Ureter (tissue), 1 donor: ENCODE data around the gene LCMT1. TPM values are rescaled to one million over a fixed set of nuclear protein-coding genes. Genes with fewer than 3 reads are reported as not detected.

Experiments used
- DNase-seq: peaks from one replicate; pipeline ENCODE4 v3.0.0-alpha.2; 2020; ENCODE audit warnings: low spot score
- total RNA-seq: library from RNA; stranded (reverse); gene quantifications from one replicate; pipeline ENCODE4 v1.2.4, GENCODE V29; 2023
- donor health status: DM: yes; HTN: yes; CAD: no.

Gene LCMT1
- total RNA-seq, 1 donor from 2014 or later = 40.1 TPM

DNA sequence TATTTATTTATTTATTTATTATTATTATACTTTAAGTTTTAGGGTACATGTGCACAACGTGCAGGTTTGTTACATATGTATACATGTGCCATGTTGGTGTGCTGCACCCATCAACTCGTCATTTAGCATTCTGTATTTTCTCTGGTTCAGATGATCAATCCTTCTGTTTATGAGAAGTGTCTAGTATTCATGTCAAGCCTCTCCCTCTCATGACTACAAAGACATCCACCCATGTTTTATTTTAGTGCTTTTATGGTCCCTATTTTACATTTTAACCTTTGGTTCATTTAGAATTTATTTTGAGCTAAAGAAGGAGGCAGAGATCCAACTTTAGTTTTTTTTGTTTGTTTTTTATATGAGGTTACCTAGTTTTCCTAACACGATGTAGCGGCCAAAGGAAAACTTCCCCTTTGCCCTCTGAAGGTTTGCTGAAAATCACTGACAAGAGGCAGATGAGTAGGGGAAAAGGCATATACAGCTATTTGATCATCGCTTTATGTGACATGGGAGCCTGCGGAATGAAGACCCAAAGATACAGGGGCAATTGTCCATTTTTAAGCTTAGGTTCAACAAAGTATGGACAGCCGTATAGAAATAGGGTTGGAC is 82.8 kb downstream of the LCMT1 start:
- DNase-seq = no peak

DNA sequence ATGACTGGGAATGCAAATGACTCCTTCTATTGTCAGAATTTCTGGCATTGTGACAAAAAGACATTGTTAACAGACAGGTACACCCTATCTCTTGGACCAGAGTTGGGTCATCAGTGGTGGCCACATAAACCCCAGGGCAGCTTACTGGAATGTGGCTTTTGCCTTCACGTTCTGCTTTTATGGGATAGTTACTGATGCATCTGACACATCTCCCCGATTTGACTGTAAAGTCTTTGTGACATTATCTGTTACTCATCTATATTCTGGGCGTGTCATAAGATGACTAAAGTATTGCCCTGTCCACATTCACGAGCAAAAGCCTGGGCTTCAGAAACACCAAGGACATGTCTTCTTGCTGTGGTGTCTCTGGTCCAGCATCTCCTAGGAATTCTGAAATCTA is 86.5 kb downstream of the LCMT1 start:
- no peak for DNase-seq

DNA sequence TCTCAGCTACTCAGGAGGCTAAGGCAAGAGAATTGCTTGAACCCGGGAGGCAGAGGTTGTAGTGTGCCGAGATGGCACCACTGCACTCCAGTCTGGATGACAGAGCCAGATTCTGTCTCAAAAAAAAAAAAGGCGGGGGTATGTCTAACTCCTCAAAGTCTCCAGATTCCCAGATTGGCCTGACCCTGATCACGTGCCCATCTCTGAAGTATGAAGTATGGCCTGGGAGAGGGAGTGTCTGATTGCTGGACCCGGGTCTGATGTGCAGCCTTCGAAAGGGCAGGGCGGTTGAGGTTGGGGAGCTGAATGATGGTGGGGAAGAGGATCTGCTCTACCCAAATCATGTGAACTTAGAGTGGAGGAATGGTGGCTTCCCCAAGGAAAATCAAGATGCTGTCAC is 87.9 kb downstream of the LCMT1 start:
- no peak for DNase-seq

DNA sequence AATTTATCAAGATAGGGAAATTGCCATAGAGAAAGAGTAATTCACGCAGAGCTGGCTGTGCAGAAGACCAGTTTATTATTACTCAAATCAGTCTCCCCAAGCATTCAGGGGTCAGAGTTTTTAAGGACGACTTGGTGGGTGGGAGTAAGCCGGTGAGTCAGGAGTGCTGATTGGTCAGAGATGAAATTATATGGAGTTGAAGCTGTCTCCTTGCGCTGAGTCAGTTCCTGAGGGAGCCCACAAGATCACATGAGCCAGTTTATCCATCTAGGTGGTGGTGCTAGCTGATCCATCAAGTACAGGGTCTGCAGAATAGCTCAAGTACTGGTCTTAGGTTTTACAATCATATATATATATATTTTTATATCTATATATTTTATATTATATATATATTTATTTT is 99.2 kb downstream of the LCMT1 start:
- no peak for DNase-seq

DNA sequence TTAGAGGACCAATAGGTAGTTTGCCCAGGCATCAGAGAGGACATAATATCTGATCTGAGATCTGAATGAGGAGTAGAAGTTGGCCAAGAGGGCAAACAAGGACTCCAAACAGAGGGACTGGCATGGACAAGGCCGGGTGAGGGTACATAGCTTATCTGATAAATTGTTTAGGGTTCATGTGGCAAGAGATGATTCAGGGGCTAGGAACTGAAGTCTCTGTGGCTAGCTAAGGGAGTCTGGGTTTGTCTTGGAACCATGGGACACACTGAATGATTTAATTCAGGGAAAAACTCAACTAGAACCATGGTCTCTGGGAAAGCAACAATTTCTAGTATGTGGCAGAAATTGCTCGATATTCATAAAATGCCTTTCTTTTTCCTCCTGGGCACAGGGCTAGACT is 101.1 kb downstream of the LCMT1 start:
- no peak for DNase-seq

DNA sequence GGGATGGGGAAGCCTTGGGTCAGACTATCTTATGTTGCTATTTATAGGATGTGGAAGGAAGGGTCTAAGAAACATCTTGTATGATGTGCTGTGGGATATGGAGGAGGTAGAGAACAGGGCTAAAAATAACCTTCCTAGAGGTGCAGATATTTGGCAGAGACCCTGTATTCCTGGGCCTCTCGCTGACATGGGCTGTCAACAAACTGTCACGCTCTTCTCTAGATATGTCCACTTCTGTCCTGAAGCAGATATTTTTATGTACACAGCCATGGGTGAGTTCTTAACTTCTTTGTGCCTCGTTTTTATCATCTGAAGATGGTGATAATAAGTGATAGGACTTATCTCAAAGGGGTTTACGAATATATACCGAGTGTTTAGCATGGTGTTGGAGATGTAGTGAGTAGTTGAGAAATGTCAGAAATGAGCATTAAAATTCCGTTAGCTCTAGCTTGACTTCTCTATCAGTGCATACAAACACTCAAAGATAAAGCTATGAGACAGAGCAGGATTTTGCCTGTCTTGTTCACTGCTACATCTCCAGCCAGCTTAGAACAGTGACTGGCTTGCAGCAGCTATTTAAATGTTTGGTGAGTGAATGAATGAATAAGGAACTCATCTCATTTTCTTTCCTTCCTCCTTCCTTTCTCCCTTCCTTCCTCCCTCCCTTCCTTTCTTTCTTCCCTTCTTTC is 102.3 kb downstream of the LCMT1 start:
- no peak for DNase-seq

DNA sequence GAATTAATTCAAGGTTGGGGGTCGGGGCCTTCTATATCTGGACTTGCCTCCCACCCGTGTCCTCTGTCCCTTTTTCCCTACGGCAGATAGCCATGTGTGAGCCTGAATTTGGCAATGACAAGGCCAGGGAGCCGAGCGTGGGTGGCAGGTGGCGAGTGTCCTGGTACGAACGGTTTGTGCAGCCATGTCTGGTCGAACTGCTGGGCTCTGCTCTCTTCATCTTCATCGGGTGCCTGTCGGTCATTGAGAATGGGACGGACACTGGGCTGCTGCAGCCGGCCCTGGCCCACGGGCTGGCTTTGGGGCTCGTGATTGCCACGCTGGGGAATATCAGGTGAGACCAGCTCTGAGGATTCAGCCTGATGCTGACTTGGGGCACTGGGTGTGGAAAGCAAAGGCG is 105.6 kb downstream of the LCMT1 start:
- DNase-seq = no peak

DNA sequence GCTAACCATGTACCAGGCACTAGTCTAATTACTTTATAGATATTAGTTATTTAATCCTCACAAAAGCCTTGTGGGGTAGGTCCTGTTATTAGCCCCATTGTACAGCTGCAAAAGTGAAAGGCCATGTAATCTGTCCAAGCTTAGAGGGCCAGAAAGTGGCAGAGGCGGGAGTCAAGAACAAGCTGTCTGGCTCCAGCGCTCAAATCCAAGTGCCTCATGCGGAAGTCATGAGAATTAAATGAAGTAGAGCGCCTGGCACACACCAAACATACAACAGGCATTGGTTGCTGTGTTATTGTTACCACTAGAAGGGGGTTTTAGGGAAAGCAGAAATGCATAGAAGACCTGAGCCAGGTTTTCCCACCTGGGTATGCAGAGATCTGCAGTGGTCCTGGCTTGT is 106.4 kb downstream of the LCMT1 start:
- no peak for DNase-seq

DNA sequence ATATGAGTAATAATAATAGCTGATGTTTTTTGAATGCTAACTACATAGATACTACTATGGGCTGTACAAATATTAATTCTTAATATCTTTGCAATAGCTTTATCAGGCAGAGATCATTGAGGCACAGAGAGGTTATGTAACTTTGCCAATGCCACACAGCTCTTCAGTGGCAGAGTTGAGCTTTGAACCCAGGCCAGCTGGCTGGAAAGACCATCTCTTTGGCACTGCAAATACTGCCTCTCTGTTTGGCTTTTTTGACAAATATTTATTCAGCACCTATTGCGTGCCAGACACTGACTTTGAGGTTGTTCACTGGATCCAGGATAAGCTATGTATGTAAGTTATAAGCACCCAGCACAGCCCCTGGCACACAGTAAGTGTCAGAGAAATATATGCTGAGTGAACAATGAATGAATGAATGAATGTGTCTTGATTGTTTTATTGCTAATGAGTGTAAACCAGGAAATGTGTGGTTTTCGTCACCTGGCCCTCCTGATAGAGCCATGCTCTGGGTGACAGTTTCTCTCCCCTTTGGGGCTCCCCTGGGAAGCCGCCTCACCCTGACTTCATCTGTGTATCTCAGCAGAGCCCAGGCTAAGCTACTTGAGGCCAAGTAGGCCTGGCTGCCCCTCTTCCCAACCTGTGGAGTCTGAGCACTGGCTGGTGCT is 107.7 kb downstream of the LCMT1 start:
- no peak for DNase-seq

DNA sequence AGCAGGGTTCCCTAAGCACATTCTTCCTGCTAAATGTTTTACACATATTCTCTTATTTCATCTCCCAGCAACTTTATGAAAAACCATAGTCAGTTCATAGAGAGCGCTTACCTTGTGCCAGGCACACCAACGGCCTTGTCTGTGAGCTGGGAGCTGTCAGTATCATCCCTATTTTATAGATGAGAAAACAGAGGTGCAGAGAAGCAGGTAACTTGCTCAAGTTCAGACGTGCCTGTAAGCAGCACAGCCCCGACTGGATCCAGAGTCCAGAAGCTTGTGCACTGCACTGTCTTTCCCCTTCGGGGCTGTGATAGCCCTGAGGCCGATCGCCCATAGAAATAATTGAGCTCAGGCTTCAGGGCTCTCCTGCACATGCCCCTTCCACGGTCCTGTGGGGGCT is 111.4 kb downstream of the LCMT1 start:
- DNase-seq = no peak

DNA sequence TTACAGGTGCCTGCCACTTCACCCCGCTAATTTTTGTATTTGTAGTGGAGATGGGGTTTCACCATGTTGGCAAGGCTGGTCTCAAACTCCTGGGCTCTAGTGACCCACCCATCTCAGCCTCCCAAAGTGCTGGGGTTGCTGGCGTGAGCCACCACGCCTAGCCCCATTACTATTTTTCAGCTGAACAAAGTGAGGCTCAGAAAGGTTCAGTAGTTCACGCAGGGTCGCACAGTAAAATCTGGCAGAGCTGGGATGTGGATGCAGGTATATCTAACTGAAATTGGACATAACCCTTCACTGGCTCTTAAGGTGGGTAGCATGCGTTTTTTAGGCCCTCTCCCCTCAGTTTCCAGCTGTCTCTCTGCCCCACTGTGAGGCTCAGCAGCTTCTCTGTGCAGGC is 112.4 kb downstream of the LCMT1 start:
- no peak for DNase-seq

DNA sequence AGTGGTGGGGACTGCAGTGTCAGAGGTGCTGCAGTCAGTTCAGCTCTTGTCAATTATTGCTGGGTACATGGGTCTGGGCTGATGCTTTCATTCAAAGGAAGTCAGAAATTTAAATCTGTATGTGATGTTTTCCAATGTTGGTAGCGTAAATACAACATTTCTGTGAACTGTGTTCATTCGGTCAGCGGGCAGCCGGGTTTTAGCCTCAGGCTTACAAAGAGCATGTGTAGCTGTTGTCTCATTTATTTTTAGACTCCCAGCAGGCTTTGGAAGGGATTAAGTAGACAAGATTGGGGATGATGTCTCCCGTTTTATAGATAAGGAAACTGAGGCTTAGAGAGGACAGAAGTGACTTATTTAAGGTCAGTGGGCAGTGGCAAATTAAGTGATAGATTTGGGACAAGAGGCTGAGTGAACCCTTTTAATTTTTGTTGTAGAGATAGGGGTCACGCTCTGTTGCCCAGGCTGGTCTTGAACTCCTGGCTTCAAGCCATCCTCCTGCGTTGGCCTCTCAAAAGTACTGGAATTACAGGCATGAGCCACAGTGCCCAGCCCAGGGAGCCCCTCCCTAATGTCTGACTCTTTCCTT is 113.3 kb downstream of the LCMT1 start:
- no peak for DNase-seq

Other genes with a start within 250 kb of the LCMT1 start
- gene ARHGAP17, start 96.4 kb upstream of the LCMT1 start, total RNA-seq = 64.7 TPM
- 0.31 TPM for gene AQP8, start 105.2 kb downstream of the LCMT1 start, total RNA-seq
- gene ZKSCAN2, start 146.1 kb downstream of the LCMT1 start, total RNA-seq = 5.9 TPM